KBM-7 (cell line): ENCODE measurements around the gene PPM1N.
"Not testable (repeated sequence)": the region's sequence is repeated elsewhere in the genome, so short reads cannot be mapped to it uniquely, and the experiment has no call there.

Source experiments
- DNase-seq: peaks from one replicate; pipeline ENCODE4 v3.0.0-alpha.2; 2015
- in situ Hi-C: fragments of 300-500 bp; cut with MboI; formaldehyde crosslinking; loops from 2 replicates; pipeline ENCODE4 v1.14.3; 2020; ENCODE audit warnings: low sequenced_read_pairs, low pct_unique_long_range_greater_than_20kb, mixed read lengths

The PPM1N gene

DNA sequence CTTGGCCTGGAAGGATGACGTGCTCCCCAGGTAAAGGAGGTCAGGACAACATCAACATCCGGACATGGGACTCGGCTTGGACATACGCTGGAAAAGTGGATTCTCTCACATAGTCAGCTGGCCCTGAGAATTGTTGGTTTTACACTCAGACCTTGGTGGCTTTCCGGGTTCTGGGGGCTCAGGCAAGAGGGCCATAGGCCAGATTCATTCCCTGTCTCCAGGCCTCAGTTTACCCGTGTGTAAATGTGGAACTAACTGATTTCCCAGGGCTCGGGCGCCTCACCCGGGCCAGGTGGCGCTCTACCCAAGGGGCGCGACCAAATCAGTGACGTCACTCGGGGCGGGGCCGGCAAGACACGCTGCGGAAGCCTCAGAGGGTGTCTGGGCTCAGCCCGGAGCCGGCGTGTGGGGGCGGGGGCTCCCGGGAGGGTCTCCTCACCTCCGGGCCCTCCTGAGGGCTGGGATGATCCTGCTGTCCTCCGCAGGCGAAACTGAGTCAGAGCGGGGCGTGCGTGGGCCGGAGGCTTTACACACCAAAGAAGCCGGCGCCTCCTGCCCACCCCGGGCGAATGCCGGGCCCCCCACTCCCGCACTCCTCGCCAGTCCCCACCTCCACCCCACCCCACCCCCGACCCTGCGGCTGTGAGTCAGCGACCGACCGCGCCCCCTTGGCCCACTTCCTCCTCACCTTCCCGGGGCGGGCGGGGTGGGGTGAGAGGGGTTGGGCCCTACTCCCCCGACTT is 8.2 kb downstream of the PPM1N start:
- in situ Hi-C loops, result no loop called here
- DNase-seq, result peak; percentile 92

- peak; percentile 96 for DNase-seq
- in situ Hi-C loops, result no loop called here
These were observed 9.0 kb downstream of the PPM1N start, which contains the start of gene VASP for GRCh38 chr19:45506989-45507871. VASP (plus strand) TSS chr19:45507479; CDS start chr19:45507772, 293 bp downstream.

DNA sequence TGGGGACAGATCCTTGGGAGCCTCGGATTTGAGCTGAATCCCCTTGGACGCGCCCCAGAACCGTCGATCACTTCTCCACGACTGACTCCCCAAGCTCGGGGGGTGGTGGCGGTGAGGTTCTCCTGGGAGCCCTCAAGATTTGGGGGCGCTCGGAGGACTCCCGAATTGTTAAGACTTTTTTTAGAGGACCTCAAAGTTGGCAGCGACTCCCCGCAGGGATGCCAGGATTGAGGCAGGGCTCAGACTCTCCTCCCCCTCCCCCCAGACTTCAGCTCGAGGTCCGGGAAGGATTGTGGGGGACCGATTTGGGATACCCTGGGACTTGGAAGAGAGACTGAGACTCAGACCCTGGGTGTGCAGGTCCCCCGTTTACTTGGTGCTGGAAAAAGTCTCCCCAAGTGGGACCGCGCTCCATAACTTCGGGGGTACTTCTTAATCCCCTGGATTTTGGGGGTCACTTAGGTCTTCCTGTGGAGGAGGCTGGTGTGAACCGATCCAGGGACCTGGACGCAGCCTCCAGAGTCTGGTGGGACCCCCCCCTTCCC is 9.7 kb downstream of the PPM1N start:
- in situ Hi-C loops, result no loop called here
- no peak for DNase-seq

- in situ Hi-C loops, result no loop called here
- DNase-seq, result peak; percentile 26
These were observed 10.2 kb downstream of the PPM1N start for GRCh38 chr19:45508417-45508860.

GRCh38 chr19:45508861-45509691 is 10.8 kb downstream of the PPM1N start:
- in situ Hi-C loops, result no loop called here
- DNase-seq, result peak; percentile 80

- no peak for DNase-seq
- in situ Hi-C loops, result no loop called here
These were observed 11.4 kb downstream of the PPM1N start for GRCh38 chr19:45509692-45510015.

DNA sequence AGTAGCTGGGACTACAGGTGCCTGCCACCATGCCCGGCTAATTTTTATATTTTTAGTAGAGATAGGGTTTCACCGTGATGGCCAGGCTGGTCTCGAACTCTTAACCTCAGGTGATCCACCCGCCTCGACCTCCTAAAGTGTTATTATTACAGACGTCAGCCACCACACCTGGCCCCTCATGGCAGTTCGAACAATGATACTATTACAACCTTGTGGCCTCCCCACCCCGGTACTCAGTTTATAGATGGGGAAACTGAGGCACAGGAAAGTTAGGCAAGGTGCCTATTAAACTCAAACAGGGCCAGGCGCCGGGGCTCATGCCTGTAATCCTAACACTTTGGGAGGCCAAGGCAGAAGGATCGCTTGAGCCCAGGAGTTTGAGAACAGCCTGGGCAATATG is 12.1 kb downstream of the PPM1N start:
- in situ Hi-C loops, DNase-seq: not testable (repeated sequence)

DNA sequence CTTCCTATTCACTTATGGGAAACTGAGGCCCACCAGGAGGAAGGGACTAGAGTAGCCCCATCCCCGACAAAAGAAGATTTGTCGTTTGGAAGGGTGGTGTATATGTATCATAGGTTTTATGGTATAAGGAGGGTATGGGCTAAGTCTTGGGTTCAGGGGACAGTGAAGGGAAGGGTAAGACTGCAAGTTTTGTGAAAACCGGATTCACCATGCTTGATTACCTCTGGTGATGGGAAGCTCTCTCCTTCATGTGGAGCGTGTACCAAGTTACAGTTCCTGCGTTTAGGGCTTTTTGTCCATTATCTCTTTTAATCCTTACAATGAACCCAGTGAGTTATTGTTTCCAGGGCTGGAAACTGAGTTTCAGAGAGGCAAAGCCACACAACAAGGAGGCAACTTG is 12.8 kb downstream of the PPM1N start:
- no peak for DNase-seq
- in situ Hi-C loops, result no loop called here

GRCh38 chr19:45512881-45513483 is 14.7 kb downstream of the PPM1N start:
- DNase-seq, result no peak
- in situ Hi-C loops, result no loop called here

DNA sequence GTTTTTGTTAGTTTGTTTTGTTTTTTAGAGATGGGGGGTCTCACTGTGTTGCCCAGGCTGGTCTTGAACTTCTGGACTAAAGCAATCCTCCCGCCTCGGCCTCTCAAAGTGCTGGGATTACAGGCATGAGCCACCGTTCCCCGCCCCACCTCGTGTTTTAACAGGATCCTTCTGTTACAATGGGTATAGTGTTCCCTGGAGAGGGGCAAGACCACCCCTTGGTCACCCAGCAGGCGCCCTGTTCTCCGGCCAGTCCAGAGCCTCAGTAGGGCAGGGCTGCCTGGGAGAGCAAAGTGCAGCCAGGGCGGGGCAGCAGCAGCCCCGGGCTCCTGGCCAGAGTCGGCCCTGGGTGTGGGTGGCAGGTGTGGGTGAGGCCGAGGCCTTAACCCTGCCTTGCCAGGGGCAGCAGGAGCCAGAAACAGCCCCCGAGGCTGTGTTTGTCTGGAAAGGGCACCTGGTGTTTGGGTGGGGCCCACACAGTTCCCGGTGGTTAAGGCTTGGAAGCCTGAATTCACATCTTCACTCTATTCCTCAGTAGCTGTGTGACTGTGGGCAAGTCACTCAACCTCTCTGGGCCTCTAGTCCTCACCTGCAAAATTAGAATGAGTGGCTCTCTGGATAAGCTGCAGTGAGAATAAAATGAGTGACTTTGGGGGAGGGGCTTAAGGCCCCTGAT is 16.3 kb downstream of the PPM1N start:
- in situ Hi-C loops, result no loop called here
- DNase-seq, result no peak

DNA sequence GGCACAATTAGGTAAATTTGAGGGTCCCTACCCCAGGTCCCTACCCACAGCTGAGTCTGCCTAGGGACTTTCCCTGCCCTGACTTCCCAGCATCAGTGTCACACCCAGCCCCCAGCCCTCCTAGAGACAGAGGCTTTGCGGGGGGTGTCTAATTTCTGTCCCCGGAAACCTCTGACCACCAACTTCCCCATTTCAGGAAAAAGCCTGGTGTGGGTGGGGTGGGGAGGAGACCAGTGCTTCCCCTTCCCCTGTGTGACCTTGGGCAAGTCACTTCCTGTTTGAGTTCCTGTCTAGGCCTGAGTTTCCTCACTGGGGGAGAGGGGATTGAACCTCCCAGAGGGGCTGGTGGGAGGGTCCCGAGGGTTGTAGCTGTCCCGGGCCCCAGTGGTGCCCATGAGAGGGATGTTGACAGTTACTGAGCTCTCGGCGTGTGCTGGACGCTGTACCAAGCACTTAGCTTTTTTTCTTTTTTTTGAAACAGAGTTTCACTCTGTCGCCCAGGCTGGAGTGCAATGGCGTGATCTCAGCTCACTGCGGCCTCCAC is 16.9 kb downstream of the PPM1N start:
- in situ Hi-C loops, result no loop called here
- peak; percentile 95 for DNase-seq

GRCh38 chr19:45515807-45516401 is 17.7 kb downstream of the PPM1N start:
- no peak for DNase-seq
- in situ Hi-C loops, result no loop called here

DNA sequence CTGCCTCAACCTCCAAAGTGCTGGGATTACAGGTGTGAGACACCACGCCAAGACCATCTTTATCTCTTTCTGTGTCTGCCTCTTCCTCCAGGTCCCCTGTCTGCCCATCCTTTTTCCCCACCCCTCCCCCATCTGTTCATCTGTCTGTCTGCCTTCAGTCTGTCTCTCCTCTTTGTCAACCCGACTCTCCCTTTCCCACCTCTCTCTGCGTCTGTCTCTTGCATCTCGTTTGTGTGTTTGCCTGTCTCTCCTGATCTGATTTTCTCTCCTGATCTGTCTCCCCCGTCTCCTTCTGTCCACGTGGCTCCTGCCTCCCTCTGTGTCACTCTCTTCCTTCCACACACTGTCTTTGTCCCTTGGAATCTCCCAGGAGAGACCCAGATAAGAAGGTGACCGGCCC is 19.0 kb downstream of the PPM1N start:
- in situ Hi-C loops, result no loop called here
- DNase-seq, result no peak

GRCh38 chr19:45517641-45518468 is 19.6 kb downstream of the PPM1N start:
- no peak for DNase-seq
- in situ Hi-C loops, result no loop called here

DNA sequence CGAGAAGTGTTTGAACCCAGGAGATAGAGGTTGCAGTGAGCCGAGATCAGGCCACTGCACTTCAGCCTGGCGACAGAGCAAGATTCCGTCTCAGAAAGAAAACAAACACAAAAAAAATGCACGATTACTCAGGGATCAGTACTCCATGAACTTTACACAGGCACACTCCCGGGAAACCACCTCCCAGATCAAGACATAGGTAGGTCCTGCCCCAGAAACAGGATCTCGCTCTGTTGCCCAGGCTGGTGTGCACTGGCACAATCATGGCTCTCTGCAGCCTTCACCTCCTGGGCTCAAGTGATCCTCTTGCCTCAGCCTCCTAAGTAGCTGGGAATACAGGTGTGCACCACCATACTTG is 20.2 kb downstream of the PPM1N start:
- in situ Hi-C loops, result no loop called here
- no peak for DNase-seq

DNA sequence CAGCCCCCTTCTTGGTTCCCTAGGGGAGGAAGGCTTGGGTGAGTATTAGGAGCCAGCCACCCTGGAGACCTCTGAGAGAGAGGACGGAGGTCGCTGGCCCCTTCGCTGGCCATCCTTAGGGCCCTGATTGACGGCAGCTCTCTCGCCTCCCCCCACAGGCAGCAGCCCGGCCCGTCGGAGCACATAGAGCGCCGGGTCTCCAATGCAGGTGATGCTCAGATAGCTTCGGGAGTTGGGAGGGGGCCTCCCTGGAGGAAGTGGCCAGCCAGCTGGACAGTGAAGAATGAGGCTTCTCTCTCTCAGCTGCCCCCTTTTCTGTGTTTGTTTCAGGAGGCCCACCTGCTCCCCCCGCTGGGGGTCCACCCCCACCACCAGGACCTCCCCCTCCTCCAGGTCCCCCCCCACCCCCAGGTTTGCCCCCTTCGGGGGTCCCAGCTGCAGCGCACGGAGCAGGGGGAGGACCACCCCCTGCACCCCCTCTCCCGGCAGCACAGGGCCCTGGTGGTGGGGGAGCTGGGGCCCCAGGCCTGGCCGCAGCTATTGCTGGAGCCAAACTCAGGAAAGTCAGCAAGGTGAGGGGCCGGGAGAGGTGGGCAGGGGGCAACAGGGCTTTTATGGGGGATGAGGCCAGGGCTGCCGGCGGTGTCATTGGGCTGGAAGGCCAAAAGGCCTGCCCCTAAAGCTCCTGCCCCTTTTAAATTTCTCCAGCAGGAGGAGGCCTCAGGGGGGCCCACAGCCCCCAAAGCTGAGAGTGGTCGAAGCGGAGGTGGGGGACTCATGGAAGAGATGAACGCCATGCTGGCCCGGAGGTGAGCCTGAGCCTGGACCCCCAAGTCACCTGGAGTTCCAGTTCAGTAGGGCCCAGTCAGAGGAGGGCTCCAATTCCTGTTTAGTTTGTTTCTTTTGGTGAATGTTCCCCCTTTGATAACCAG is 24.0 kb downstream of the PPM1N start:
- in situ Hi-C loops, result no loop called here
- no peak for DNase-seq
